Colonic mucosa (tissue), 4 donors: ENCODE data around the gene TSGA10. TPM values are rescaled to one million over a fixed set of nuclear protein-coding genes. Genes with fewer than 3 reads are reported as not detected.

ENCODE experiments used
- DNase-seq: peaks from one replicate; pipeline ENCODE4 v3.0.0-alpha.2; 2020
- H3K27ac ChIP-seq: fragments of 200-600 bp; one replicate; pipeline ENCODE4 v1.8.0; 2021
- H3K27me3 ChIP-seq: fragments of 200-600 bp; one replicate; pipeline ENCODE4 v1.8.0; 2021
- H3K36me3 ChIP-seq: fragments of 200-600 bp; one replicate; pipeline ENCODE4 v1.8.0; 2021
- H3K4me1 ChIP-seq: fragments of 200-600 bp; one replicate; pipeline ENCODE4 v1.8.0; 2021; ENCODE audit warnings: mild to moderate bottlenecking
- H3K4me3 ChIP-seq: fragments of 200-600 bp; one replicate; pipeline ENCODE4 v1.8.0; 2021
- H3K9ac ChIP-seq, 2 donors: one replicate each; pipeline ENCODE4 v1.7.0; 2013; ENCODE audit warnings: control low read depth in 2 of 2, low read depth in 2 of 2, low read length in 2 of 2
- H3K9me3 ChIP-seq: fragments of 200-600 bp; one replicate; pipeline ENCODE4 v1.8.0; 2021
- CTCF ChIP-seq: fragments of 200-600 bp; IDR thresholded peaks from one replicate; pipeline ENCODE4 v1.8.0; 2022; ENCODE audit warnings: antibody characterized with exemption, mild to moderate bottlenecking
- intact Hi-C: fragments of 100-400 bp; cut with DNase I; formaldehyde crosslinking; loops from one replicate; pipeline ENCODE4 v1.14.1; 2022
- total RNA-seq, 2 donors: library from RNA; stranded (reverse); fragmentation: NEBNext Ultra II Directional in 1 of 2; extraction: Animal tissue kit (Norgen Biotek cat#: 25700) in 1 of 2; gene quantifications; one replicate each; pipeline ENCODE4 v1.2.1, GENCODE V29; 2021
- donor health status: healthy.
- donor health status: DM: no; HTN: no; CAD: no.
- donor health status: DM: no; HTN: no; CAD: no.

The TSGA10 gene
- total RNA-seq, 2 donors from 2014 or later = 6.1 to 6.6 TPM

DNA sequence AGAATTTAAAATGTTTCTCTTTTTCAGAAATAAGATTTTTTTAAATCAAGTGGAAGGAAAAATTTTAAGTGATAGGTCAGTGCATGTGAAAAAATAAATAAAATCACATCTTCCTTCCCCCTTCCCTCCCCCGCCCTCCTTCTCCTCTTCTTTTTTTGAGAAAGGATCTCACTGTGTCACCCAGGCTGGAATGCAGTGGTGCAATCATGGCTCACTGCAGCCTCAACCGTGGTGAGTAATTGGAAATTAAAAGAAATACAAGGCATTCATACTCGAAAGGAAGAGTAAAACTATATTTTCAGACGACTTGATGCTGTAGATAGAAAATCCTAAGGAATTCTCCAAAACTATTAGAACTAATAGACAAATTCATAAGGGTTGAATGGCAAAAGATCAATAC is 201.8 kb downstream of the TSGA10 start:
- Histone ChIP-seq H3K4me1 (no peaks in the 10 kb centered on the region), H3K9ac (no peak overlapping the region), H3K9me3 (no peaks in the 10 kb centered on the region), H3K27ac (no peak overlapping the region), H3K27me3 (no peaks in the 10 kb centered on the region), H3K36me3 (no peaks in the 10 kb centered on the region), H3K4me3 (no peak overlapping the region)
- intact Hi-C loops = no loop called here
- TF ChIP-seq CTCF = no peak
- DNase-seq = no peak

DNA sequence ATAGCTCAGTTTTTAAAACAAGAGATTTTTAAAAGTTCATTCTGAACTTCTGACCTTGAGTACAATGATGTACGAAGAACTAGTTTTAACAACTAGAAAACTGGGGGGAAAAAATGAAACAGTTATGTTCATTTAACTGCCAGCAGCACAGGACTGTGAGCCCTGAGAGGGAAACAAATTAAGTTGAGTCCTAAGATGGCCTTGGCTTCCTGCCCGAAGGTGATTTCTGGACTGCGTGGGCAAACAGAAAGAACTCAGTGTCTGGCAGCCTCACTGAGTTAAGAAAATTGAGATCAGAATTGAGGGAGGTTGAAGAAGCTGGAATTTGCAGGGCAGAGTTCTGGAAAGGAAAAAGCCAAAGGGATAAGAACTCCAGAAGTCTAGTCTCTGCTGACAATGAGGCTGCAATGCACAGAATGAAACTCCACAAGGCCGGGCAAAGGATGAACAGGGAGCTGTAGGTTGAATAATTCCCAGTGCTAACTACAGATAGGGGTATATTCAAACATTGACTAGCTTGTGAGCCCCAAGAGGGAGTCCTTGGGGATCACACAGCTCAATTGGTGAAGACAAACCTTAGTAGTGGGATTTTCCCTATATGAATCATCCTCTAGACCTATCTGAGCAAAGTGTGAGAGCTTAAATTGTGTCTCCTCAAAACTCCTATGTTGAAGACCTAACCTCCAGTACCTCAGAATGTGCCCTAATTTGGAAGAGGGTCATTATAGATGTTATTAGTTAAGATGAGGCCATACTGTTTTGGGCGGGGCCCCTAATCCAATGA is 205.6 kb downstream of the TSGA10 start:
- H3K4me3 ChIP-seq = no peak overlapping the region
- intact Hi-C loops = no loop called here
- H3K4me1 ChIP-seq = no peaks in the 10 kb centered on the region
- H3K27ac ChIP-seq = no peak overlapping the region
- no peak for DNase-seq
- no peaks in the 10 kb centered on the region for H3K36me3 ChIP-seq
- no peaks in the 10 kb centered on the region for H3K27me3 ChIP-seq
- no peak for TF ChIP-seq CTCF
- H3K9ac ChIP-seq = no peak overlapping the region
- H3K9me3 ChIP-seq = no peaks in the 10 kb centered on the region

- Histone ChIP-seq H3K36me3 (no peaks in the 10 kb centered on the region), H3K27me3 (no peaks in the 10 kb centered on the region), H3K27ac (no peak overlapping the region), H3K4me3 (no peak overlapping the region), H3K9ac (no peak overlapping the region), H3K4me1 (no peaks in the 10 kb centered on the region), H3K9me3 (no peaks in the 10 kb centered on the region)
- intact Hi-C loops = no loop called here
- DNase-seq = no peak
- TF ChIP-seq CTCF = no peak
These were observed 207.2 kb downstream of the TSGA10 start for GRCh38 chr2:98947554-98947953.

Other genes with a start within 250 kb of the TSGA10 start
- 10 to 100 TPM; 11.5 to 22.3 TPM for gene CRACDL, start 218.7 kb downstream of the TSGA10 start, total RNA-seq
- gene C2orf15, start 13.2 kb downstream of the TSGA10 start, total RNA-seq = 1 to 10 TPM; 3.1 to 3.6 TPM
- gene LIPT1, start within 50 bp of the TSGA10 start, total RNA-seq = 1 to 10 TPM; 6.2 to 6.3 TPM
- 10 to 100 TPM; 24.6 to 25.3 TPM for gene MITD1, start 26.1 kb upstream of the TSGA10 start, total RNA-seq
- gene MRPL30, start 26.2 kb upstream of the TSGA10 start, total RNA-seq = 10 to 100 TPM; 25.9 to 26.9 TPM
- gene LYG2, start 100.7 kb upstream of the TSGA10 start, total RNA-seq = not detected
- gene LYG1, start 146.3 kb upstream of the TSGA10 start, total RNA-seq = 1 to 10 TPM in 1 of 2 donors, under 1 TPM in 1; 0.96 to 1.1 TPM
- 10 to 100 TPM; 25.9 to 26.2 TPM for gene TXNDC9, start 181.4 kb upstream of the TSGA10 start, total RNA-seq
- gene EIF5B, start 182.4 kb upstream of the TSGA10 start, total RNA-seq = 10 to 100 TPM; 27.1 to 40.5 TPM